Measurements from ENCODE around the gene MCU.
A peak's percentile ranks its signal among the peaks of the same experiment; 100 is the strongest.

The MCU gene

DNA sequence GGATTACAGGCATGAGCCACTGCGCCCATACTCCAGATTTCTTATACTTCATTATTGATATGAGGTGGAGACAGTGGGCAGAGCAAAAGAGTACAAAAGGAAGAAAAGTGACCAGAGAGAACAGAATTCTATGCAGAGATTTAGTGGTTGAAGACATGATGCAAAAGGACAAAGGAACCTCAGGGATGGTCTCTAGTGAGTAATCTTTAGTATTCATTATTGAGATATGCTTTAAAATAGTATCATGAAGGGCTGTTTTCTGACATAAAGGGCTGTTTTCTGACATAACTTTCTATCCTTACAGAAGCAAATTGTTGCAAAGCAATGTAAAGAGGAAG lies 120.4 kb downstream of the MCU start:
- no peak for DNase-seq

DNA sequence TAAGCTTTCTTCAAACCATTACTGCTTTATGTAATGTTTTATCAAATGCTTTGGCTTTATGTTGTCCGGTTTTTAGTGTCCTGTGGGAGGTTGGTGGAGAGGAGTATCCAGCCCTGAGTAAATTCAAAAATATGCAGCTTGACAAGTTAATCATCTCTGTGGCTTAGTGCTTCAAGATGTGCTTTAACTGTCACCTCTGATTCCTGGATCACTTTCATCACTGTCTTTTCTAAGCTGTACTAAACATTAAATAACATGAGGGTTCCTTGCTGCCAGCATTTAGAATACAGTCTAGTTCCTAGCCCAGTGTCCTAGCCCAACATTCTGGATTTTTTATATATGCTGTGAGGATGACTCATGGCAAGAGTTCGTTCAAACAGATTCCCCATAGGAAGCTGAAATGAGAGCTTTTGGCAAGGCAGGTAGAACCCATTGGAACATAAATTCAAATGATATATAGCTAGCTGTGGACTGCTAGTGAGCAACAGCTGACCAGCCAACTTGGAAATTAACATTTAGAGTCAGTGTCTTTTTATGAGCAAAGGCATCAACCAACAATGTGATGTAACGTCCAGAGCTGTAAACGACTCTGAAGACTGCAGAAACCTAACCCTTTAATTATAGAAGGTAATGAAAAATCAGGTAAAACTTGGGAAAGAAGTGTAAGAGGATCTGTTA lies 120.9 kb downstream of the MCU start:
- DNase-seq: no peak

DNA sequence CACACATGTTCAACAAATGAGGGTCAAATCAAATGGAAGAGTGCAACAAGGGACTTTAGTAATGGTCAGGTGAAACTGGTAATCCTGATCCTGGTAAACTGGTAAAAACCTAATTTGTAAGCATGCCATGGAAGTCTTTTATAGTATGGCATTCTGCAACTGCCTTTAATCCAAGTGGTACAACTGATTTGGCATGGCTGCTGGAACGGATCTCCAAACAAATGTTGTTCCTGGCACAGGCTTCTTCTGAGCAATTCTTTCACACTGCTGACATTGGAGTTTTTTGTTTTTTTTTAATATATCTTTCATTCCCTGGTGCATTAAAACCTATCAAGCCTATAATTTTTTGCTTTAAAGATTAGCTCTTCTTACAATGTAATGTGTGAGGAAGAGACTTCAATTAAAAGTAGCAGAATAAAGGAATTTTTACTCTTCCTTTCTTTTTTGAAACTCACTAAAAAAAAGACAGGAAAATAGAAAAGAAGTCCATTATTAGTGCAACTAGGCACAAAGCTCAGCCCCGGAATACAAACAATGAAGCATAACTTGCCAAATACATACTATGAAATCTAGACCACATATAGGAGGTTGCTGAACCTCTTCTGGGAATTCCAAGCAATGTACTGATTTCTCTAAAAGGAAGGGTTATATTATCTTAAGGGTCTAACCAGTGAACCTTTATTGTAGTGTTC lies 122.3 kb downstream of the MCU start:
- no peak for DNase-seq

DNA sequence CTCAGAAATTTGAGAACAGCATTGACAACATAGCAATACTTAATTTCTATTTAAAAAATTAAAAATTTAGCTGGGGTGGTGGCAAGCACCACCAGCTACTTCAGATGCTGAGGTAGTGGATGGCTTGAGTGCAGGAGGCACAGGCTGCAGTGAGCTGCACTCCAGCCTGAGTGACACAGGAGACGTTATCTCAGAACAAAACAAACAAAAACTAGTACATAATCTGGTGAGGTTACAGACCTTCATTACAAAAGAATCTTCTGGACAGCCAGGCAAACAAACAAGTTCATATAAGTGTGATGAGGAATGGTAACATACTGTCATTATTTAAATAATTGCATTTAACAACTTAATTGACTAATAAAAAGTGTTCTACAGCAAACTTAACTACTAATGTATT lies 124.6 kb downstream of the MCU start:
- no peak for DNase-seq

DNA sequence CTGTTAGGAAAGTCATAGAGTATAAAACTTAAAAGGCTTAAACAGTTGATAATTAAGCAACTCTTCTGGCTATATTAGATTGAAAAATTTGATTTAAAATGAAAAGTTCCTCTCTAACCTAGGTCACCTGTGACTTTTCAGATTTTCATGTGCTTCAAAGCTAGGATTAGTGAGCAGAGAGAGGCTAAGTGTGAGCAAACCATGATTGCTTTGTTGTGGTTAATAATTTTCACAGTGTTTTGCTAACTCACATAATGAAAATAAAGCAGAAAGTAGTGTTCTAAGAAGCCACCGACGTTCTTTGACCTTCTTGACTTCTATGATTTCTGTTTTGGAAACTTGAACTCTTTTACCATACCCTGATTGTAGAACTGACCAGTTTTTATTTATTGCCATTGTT lies 126.1 kb downstream of the MCU start:
- DNase-seq: no peak

DNA sequence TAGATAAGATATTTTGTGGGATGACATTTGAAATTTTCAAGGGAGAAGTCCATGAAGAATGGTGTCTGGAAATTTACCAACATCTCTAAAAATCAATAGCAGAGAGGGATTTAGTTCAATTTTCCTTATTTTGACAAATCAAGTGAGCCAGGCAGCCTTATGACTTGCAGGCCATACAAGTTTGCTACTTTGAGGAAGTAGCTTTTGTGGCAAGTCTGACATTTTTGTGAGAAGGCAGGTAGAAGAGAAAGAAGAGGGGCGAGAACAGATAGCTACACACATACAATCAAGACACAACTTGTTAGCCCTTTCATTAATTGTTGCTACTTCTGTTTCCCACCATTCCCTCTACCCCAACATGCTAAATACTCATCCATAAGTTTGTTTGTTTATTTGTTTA lies 127.1 kb downstream of the MCU start:
- DNase-seq: no peak

DNA sequence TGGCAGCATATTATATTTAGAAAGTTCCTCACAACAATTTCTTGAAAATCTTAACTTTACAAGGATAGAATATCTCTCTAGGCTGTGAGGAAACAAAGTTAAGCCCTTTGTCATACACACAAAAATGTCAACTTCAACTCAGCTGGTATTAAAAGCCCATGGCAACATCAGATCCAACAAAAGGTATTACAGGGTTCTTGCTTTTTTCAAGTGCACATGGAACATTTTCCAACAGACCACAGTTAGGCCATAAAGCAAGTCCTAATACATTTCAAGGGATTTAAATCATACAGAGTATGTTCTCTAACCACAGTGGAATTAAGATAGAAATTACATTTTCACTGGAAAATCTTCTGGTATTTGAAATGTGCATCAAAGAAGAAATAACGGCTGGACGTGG lies 129.7 kb downstream of the MCU start:
- DNase-seq: no peak

DNA sequence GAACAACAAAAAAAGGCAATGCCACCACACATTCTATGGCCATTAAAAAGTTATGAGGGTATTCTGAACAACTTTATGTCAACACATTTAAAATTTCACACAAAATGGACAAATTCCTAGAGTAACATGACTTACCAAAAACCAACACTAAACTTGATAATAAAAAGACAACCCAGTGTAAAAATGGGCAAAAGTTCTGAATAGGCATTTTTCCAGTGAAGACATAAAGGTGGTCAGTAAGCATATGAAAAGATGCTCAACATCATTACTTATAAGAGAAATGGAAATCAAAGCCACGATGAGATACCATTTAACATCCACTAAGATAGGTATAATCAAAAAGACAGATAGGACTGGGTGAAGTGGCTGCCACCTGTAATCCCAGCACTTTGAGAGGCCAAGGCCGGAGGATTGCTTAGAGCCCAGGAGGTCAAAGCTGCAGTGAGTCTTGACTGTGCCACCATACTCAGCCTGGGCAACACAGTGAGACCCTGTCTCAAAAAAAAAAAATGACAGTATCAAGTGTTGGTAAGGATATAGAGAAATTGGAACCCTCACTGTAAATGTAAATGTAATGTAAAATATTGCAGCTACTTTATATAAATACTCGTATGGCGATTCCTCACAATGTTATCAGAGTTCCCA lies 130.5 kb downstream of the MCU start:
- no peak for DNase-seq

DNA sequence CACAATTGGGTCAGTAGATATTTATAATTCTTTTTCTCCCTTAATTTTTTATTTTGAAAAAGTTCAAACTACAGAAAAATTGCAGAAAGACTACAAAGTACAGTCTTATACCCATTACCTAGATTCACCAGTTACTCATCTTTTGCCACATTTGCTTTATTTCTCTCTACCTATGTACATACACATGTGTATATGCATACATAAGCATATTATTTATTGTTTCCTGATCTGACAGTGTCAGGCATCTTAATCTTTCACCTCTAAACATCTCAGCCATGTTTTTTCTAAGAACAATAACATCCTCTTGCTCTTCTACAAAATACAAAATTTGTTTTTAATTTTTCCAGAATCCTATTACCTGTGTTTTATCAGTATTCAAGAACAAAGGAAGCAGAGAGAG lies 133.2 kb downstream of the MCU start:
- DNase-seq: no peak

DNA sequence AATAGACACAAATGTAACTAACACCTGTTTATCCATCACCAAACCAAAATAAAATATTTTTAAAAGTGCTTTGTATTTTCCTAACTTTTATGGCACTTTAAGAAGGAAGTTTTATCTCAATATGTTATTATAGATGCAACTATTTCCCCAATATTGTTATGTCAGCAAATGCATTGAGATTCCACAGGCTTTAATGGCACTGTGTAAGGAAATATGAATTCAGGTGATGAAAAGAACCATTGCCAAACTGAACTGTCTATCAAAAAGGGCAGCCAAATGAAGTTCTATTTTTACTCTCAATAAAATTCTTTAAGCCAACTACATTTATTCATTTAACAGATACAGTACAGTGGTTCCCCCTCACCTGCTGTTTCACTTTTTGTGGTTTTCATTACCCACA lies 134.4 kb downstream of the MCU start:
- no peak for DNase-seq

DNA sequence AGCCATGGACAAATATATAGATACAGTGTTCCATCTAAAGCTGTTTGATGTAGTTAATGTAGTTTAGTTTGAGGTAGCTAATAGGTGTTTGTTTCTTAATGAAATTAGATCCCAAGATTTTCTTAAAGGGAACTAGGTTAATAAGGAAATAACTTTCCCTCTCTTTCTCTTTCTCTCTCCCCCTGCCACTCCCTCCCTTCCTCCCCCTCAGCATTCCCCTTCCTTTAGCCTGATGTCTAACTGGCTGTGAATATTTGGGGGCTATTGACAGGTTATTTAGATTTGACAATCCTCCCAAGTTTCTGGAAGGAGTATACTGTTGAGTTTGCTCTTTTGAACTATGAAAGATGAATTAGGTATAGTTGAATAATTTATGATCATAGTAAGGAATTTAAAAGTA lies 136.4 kb downstream of the MCU start:
- no peak for DNase-seq

DNA sequence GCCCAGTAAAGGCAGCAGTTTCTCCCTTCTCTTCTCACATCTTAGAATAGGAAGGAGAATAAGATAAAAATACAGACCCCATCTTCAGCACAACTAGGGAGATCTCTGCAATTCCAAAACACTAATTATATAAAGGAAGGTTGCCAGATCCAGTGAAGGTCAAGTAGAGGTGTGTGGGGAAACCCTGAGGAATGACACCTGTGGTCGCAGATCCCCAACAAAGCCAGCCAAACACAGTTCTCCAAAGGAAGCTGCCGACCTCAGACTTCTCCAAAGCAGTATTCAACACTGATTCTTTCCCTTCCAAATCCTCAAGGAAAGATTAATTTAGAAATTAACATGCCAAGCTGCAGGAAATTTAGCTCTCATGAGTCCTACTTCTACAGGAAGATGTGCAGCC lies 138.7 kb downstream of the MCU start:
- no peak for DNase-seq

DNA sequence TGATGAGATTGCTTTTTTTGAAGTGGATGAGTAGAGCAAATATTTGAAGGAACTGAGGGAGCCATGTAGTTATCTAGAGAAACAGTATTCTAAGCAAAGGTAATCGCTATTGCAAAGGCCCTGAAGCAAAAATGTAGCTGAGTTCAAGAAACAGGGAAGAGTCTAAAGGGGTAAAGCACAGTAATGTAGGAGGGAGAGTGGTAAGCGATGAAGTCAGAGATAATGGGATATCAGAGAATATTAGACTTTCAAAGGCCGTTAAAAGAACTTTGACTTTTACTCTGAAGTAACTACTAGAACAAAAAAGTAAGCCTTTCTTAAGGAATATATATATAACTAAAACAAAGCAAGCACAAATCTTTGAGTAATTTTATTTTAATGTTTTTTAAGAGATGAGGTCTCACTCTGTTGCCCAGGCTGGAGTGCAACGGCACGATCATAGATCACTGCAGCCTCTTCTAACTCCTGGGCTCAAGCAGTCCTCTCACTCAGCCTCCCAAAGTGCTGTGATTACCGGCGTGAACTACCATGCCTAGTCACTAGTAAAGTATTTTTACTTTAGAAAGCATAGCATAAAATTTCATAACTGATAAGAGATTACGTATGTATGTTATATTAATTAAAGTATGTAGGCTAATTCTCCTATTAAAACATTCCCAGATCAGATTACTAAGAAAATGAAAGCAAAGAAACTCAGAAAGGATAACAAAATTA lies 139.9 kb downstream of the MCU start:
- no peak for DNase-seq

DNA sequence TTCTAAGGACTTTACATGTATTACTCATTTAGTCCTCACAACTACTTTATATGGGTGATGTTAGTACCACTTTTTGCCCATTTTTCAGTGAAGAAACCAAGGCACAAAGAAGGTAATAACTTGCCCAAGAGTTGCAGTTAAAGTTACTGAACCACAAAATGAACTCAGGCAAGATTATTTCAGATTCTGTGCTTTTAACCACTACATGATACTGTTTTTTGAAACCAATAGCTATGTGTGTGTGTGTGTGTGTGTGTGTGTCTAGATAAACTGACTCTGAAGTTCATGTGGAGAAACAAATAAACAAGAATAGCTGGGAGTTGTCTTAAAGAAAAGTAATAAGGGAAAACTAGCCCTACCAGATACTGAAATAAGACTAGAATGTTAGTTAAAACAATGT lies 140.8 kb downstream of the MCU start:
- no peak for DNase-seq

DNA sequence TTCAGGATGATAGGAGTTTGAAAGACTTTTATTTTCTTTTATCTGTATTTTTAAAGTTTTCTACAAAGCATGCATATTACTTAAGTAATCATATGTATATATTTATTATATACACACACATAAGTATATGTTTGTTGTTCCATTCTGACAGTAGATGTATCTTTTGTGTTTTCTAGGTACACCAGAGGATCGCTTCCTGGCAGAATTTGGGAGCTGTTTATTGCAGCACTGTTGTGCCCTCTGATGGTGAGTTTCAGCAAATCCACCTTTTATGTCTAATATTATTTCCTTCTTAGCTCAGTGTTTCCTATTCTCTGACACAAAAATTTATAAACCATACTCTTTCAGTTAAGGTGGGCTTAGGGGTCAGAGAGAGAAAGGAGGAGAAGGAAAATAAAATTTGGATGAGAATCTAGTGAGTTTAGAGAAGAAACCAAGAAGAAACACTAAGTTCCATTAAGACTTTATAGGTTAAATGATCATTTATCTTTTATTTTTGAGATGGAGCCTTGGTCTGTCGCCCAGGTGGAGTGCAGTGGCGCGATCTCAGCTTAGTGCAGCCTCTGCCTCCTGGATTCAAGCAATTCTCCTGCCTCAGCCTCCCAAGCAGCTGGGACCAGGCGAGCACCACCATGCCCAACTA lies 142.4 kb downstream of the MCU start:
- DNase-seq: peak; percentile 42

DNA sequence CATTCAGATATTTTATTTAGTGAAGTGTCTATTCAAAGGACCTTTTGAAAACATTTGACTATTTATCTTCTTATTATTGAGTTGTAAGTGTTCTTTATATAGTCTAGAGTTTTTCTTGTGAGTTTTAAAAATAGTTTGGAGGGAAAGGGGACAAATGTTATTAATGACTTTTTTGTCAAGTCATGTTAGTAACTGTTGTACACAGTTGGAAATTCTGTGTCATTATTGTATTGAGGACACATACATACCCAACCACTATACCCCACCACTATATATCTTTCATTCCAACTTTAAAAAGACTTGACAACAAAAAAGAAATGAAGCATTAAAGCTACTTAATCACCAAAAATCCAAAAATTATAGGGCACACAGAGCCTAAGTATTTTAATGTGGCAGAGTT lies 148.4 kb downstream of the MCU start:
- DNase-seq: no peak

DNA sequence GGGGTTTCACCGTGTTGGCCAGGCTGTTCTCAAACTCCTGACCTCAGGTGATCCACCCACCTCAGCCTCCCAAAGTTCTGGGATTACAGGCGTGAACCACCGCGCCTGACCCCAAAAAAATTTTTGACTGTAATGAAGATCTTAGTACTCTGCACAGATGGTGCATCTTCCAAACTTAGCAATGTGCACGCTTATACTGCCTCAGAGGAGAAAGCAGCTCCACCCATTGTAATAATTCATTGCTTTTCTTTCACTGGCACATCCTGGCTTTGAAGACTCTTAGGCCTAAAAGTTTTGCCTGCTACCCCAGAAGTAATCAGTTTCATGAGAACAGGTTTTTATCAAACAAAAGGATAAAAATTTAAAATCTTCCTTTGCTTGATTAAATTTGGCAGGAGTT lies 149.5 kb downstream of the MCU start:
- no peak for DNase-seq

DNA sequence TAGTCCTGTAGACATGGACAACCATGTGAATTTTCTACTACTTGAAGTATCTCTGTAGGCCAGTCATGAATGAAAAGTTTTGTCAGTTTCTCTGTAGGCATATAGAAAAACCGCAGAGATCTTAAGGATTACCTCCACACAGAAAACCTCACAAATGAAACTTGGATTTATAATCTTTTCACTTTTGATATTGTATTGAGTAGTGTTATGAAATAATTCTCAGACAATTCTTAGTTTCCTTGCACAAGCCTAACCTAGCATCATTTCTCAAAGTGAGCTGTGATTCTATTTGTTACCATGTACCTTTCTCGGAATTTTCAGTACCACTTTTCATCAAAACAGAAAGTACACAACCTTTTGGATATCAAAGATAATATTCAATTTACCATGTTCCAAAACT lies 150.2 kb downstream of the MCU start:
- DNase-seq: no peak

DNA sequence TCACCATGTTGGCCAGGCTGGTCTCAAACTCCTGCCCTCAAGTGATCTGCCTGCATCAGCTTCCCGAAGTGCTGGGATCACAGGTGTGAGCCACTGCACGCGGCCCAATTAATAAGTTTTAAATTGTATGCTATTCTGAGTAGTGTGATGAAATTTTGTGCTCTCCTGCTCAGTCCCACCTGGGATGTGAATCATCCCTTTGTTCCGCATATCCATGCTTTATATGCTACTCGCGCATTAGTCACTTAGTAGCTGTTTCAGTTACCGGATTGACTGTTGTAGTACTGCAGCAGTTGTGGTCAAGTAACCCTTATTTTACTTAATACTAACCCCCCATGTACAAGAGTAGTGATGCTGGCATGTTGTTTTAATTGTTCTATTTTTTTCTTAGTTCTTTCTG lies 154.3 kb downstream of the MCU start:
- DNase-seq: peak; percentile 13

DNA sequence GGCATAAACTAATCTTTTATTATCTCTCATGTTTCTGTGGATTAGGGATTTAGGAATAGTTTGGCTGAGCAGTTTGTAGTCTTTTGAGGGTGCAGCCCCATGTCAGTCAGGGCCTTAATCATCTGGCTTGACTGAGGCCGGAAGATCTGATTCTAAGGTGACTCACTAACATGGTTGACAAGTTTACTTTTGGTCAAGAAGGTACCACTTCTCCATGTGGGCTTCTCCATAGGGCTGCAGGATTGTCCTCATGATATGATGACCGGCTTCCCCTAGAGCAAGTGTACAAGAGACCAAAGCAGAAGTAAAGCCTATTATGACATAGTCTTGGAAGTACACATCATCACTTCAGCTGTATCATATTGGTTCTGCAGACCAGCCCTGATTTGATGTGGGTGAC lies 155.7 kb downstream of the MCU start:
- no peak for DNase-seq

DNA sequence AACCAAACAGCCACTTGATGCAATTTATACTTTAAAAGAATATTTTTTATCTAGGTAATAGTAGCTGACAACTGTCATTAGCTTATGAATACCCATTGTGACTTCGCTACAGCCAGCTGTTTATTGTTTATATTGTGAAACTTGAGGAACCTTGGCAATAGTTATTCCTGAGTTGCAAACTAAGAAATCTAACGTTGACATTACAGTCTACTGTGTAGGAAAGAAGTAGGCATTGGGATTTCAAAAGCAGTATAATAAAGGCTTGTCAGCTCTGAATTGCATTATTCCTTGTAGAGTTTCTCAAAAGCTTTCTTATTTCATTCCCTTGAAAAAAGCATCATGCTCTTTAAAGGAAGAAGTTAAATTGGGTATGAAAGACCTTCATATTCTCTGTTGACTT lies 158.9 kb downstream of the MCU start:
- DNase-seq: no peak

DNA sequence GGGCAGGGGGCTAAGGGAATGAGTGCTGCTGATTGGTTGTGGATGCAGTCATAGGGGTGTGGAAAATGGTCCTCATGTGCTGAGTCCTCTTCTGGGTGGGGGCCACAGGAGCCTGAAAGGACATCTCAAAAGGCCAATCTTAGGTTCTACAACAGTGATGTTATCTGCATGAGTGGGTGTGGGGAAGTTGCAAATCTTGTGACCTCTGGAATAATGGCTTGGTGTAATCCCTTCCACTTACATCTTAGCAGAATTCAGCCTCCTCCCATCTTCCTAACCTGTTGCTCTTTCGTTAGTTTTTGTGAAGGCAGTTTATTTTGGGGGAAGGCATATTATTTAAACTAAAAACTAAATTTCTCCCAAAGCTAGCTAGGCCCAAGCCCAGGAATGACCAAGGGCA lies 159.6 kb downstream of the MCU start:
- no peak for DNase-seq

DNA sequence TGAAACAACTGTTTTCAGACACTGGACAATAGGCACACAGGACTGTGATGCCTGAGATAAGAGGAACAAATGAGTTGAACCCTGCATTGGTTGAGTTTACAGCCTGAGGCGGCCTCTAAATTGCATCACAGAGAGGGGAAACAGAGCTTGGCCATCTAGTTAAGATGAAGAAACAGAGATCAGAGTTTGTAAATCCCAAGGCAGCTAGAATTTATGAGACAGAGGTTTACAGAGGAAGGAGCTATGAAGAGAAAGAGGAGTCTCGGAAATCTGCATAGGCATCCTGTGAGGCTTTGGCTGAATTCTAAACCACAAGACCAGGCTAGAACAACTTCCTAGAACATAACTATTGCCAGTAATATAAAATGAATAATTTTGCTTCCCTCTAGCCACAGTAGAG lies 160.6 kb downstream of the MCU start:
- DNase-seq: no peak

DNA sequence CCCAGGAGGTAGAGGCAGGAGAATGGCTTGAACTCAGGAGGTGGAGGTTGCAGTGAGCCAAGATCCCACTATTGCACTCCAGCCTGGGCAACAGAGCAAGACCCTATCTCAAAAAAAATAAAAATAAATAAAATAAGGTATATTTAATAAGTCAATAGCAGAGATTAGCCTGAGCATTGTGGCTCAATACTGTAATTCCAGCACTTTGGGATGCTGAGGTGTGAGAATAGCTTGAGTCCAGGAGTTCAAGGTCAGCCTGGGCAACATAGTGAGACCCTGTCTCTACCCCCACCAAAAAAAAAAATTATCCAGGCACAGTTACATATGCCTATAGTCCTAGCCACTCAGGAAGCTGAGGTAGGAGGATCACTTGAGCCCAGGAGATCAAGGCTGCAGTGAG lies 163.2 kb downstream of the MCU start:
- no peak for DNase-seq
